EL (cell line): Measurements from ENCODE around the gene NECTIN2.
"Not testable (repeated sequence)": the region's sequence is repeated elsewhere in the genome, so short reads cannot be mapped to it uniquely, and the experiment has no call there.

Experiments
- DNase-seq: peaks from one replicate; pipeline ENCODE4 v3.0.0-alpha.2; 2016

Gene NECTIN2

GRCh38 chr19:44911896-44912295, 65.8 kb downstream of the NECTIN2 start:
- not testable (repeated sequence) for DNase-seq

- DNase-seq, result no peak
These were observed 66.8 kb downstream of the NECTIN2 start for GRCh38 chr19:44912854-44913253.

- DNase-seq, result not testable (repeated sequence)
These were observed 67.7 kb downstream of the NECTIN2 start for GRCh38 chr19:44913512-44914432.

GRCh38 chr19:44914433-44915206, 68.5 kb downstream of the NECTIN2 start, which contains the start of gene APOC1:
Gene APOC1, plus strand, starts transcription at chr19:44914608. Its CDS starts 284 bp downstream, at chr19:44914892.
- peak; percentile 84 for DNase-seq

- no peak for DNase-seq
These were observed 78.2 kb downstream of the NECTIN2 start for GRCh38 chr19:44924243-44924725.

- DNase-seq, result peak; percentile 72
These were observed 79.2 kb downstream of the NECTIN2 start for GRCh38 chr19:44925114-44925891.

GRCh38 chr19:44926245-44927077, 80.4 kb downstream of the NECTIN2 start:
- DNase-seq, result not testable (repeated sequence)

GRCh38 chr19:44927746-44928145, 81.6 kb downstream of the NECTIN2 start:
- peak; percentile 62 for DNase-seq

- no peak for DNase-seq
These were observed 84.0 kb downstream of the NECTIN2 start for GRCh38 chr19:44930088-44930487.

- DNase-seq, result no peak
These were observed 85.4 kb downstream of the NECTIN2 start for GRCh38 chr19:44931541-44931940.
